ENCODE results near the gene RAD9A. TPM values are rescaled to one million over a fixed set of nuclear protein-coding genes. Genes with fewer than 3 reads are reported as not detected.

The RAD9A gene
- total and polyA plus RNA-seq, 9 of the 15 experiments (the other 6 are each of a cell fraction or from before 2014, with no cell fraction given) = 1.4 to 41.2 (median 16.1) TPM

GRCh38 chr11:67439321-67440228 is 47.8 kb downstream of the RAD9A start:
- no peak for TF ChIP-seq MYBL2 (IDR thresholded peaks at IDR 0.05; ENCODE audit: low read depth)
- no peak for TF ChIP-seq MYBL2 (CRISPR knock-in tag; IDR thresholded peaks at IDR 0.05; ENCODE audit: borderline replicate concordance)
- 0 out of 2 replicates have a peak, but pooled peaks have one; percentile 7 for TF ChIP-seq CBX1 (IDR thresholded peaks at IDR 0.05; ENCODE audit: low read depth)
- 0 out of 2 replicates have a peak, but pooled peaks have one; percentile 13 for TF ChIP-seq TFAP4 (CRISPR knock-in tag; IDR thresholded peaks at IDR 0.05; ENCODE audit: borderline replicate concordance)
- TF ChIP-seq RBFOX2 (IDR thresholded peaks at IDR 0.05; ENCODE audit: low read depth, low read length) = 0 out of 2 replicates have a peak, but pooled peaks have one; percentile 53
- peak; percentile 15; the same call in 1 of the 2 replicates for TF ChIP-seq POLR2A (conservative IDR thresholded peaks at IDR 0.05)
- TF ChIP-seq KLF1 (tag; IDR thresholded peaks at IDR 0.05) = no peak
- TF ChIP-seq POLR2G (IDR thresholded peaks at IDR 0.05; ENCODE audit: low read depth, low read length) = peak; percentile 60
- peak in 1 of 2 experiments; percentile 31; a peak in 1 of 4 replicates for TF ChIP-seq RAD21 (CRISPR knock-in tag; conservative IDR thresholded peaks at IDR 0.05 in 1 of 2, IDR thresholded peaks at IDR 0.05 in 1 of 2)
- peak; percentile 78 for TF ChIP-seq NFIC (IDR thresholded peaks at IDR 0.05)
- TF ChIP-seq CTCF (IDR thresholded peaks at IDR 0.05 in 2 of 3, conservative IDR thresholded peaks at IDR 0.05 in 1 of 3; ENCODE audit: insufficient read depth in 2 of 3, low read depth in 1 of 3, low read length in 3 of 3) = peak in 2 of 3 experiments; percentile 39 to 43; a peak in 3 of 6 replicates
- POLR2A ChIA-PET = interaction anchor here (0.5 to 3.0 kb wide), 10 partner anchors 8 to 512 kb away, joined by 3 to 21 read pairs (median 3); partner anchors contain the start of gene RPS6KB2
- no peak overlapping the region for H3K4me2 ChIP-seq (ENCODE audit: insufficient read depth, low read length)
- FAIRE-seq (no peak), ATAC-seq (no peak), DNase-seq (ENCODE audit: extremely low read depth in 1 of 4, low spot score in 3 of 4) (no peak)
- CTCF ChIA-PET (ENCODE audit: low intra/inter-chr PET ratio) = no interaction called here
- H3K79me2 ChIP-seq (ENCODE audit: control insufficient read depth, insufficient read depth, low read length) = peaks cover 8% of the 10 kb centered on the region
- no peak overlapping the region for H2AFZ ChIP-seq (ENCODE audit: low read depth, low read length)
- H3K9ac ChIP-seq (ENCODE audit: insufficient read depth in 1 of 2, low read depth in 2 of 2, low read length in 2 of 2) = peak overlapping the region in 1 of 2 experiments; percentile 73; a peak in 1 of 4 replicates
- H3K4me3 ChIP-seq = no peak overlapping the region
- 87% methylated on average over 22 of the region's 31 CpGs for WGBS (ENCODE audit: insufficient coverage, low coverage, missing lambda C conversion rate)
- no TSS peak for BruUV-seq (replicated peaks)
- peaks cover 4% of the 10 kb centered on the region for H3K9me1 ChIP-seq (ENCODE audit: control insufficient read depth, insufficient read depth, low read length)
- peaks cover 68% of the 10 kb centered on the region; the same call in 2 of the 3 replicates for H3K36me3 ChIP-seq (ENCODE audit: control insufficient read depth, insufficient read depth, low read length)
- in situ Hi-C loops (cut with MboI) (no loop called here), intact Hi-C loops (cut with micrococcal nuclease) (no loop called here)
- no peaks in the 10 kb centered on the region for H4K20me1 ChIP-seq (replicated peaks; ENCODE audit: control insufficient read depth, insufficient read depth, low read length)
- peaks cover 18 to 91% of the 10 kb centered on the region in 2 experiments for H3K4me1 ChIP-seq (replicated peaks in 1 of 2; ENCODE audit: control insufficient read depth in 2 of 2, insufficient read depth in 2 of 2, low read length in 2 of 2)
- 0 out of 3 replicates have a peak overlapping the region, but pooled peaks have one; percentile 28 for H3K27ac ChIP-seq (ENCODE audit: extremely low read depth, low read depth, low read length)
- H3K27me3 ChIP-seq (ENCODE audit: control insufficient read depth in 2 of 2, insufficient read depth in 2 of 2, low read length in 2 of 2) = no peaks in the 10 kb centered on the region
- H3K9me3 ChIP-seq (replicated peaks; ENCODE audit: control insufficient read depth, insufficient read depth, low read depth, low read length) = no peaks in the 10 kb centered on the region
